HEK293 (cell line): ENCODE measurements around the gene TUBB2A.

ENCODE experiments used
- CTCF ChIA-PET: fragments of 350-600 bp; formaldehyde crosslinking; extraction: SDS; loops from one replicate; lab custom pipeline; 2021; ENCODE audit warnings: antibody characterized with exemption; lab: Yijun Ruan, JAX
- POLR2A ChIA-PET: fragments of 300-600 bp; formaldehyde crosslinking; extraction: SDS; loops from one replicate; lab custom pipeline; 2020; ENCODE audit warnings: antibody characterized with exemption, inconsistent platforms; lab: Yijun Ruan, JAX
- H3K27ac ChIP-seq: fragments of 200-500 bp; sonication (Bioruptor generic); 2 replicates; pipeline ENCODE4 v1.5.1; 2014; ENCODE audit warnings: low read depth, low read length, control low read depth, inconsistent platforms; ENCODE audit errors: extremely low read depth
- H3K36me3 ChIP-seq, 2 experiments: fragments of 200-500 bp in 1 of 2; sonication (Bioruptor generic) in 1 of 2; 1 replicate in 1 of 2; 2 replicates in 1 of 2; pipeline ENCODE4 v1.5.1; 2014 to 2017; ENCODE audit warnings: inconsistent platforms in 2 of 2, low read length in 2 of 2; ENCODE audit not compliant: control insufficient read depth in 2 of 2, insufficient read depth in 1 of 2
- H3K4me1 ChIP-seq: fragments of 200-500 bp; sonication (Bioruptor generic); 2 replicates; pipeline ENCODE4 v1.5.1; 2014; ENCODE audit warnings: mild to moderate bottlenecking, low read length, inconsistent platforms; ENCODE audit not compliant: control insufficient read depth, insufficient read depth
- H3K4me3 ChIP-seq: 2 replicates; pipeline ENCODE4 v1.5.1; 2011; ENCODE audit warnings: low read depth, mild to moderate bottlenecking, control low read depth, low read length, moderate library complexity
- H3K9me3 ChIP-seq: fragments of 200-500 bp; sonication (Bioruptor generic); 2 replicates; pipeline ENCODE4 v1.5.1; 2014; ENCODE audit warnings: low read depth, low read length, inconsistent platforms; ENCODE audit not compliant: control insufficient read depth, insufficient read depth
- BCL11A ChIP-seq: fragments of 450-650 bp; formaldehyde crosslinking; IDR thresholded peaks from 2 replicates; pipeline ENCODE4 v1.5.1; 2016; ENCODE audit warnings: low read depth, missing biosample characterization, missing genetic modification characterization
- HOXC10 ChIP-seq: sonication (generic); formaldehyde crosslinking; IDR thresholded peaks from 2 replicates; pipeline ENCODE4 v1.8.1; 2023; ENCODE audit warnings: mild to moderate bottlenecking, missing genetic modification reagents
- KLF17 ChIP-seq: fragments of 450-650 bp; formaldehyde crosslinking; IDR thresholded peaks from 2 replicates; pipeline ENCODE4 v1.5.1; 2016; ENCODE audit warnings: missing biosample characterization, missing genetic modification characterization
- RBAK ChIP-seq: fragments of 450-650 bp; formaldehyde crosslinking; IDR thresholded peaks from 2 replicates; pipeline ENCODE4 v1.5.1; 2016; ENCODE audit warnings: missing biosample characterization, missing genetic modification characterization
- ZIC2 ChIP-seq: fragments of 450-650 bp; formaldehyde crosslinking; IDR thresholded peaks from 2 replicates; pipeline ENCODE4 v1.5.1; 2016; ENCODE audit warnings: missing biosample characterization, missing genetic modification characterization
- ZNF140 ChIP-seq: fragments of 450-650 bp; formaldehyde crosslinking; IDR thresholded peaks from 2 replicates; pipeline ENCODE4 v1.5.1; 2016; ENCODE audit warnings: missing biosample characterization, missing genetic modification characterization
- ZNF16 ChIP-seq: fragments of 450-650 bp; formaldehyde crosslinking; IDR thresholded peaks from 2 replicates; pipeline ENCODE4 v1.5.1; 2016; ENCODE audit warnings: low read depth, missing biosample characterization, missing genetic modification characterization
- ZNF248 ChIP-seq: fragments of 450-650 bp; formaldehyde crosslinking; IDR thresholded peaks from 2 replicates; pipeline ENCODE4 v1.5.1; 2017; ENCODE audit warnings: missing biosample characterization, missing genetic modification characterization
- ZNF302 ChIP-seq: fragments of 450-650 bp; formaldehyde crosslinking; IDR thresholded peaks from 2 replicates; pipeline ENCODE4 v1.5.1; 2016; ENCODE audit warnings: missing biosample characterization, missing genetic modification characterization, low read depth
- ZNF324 ChIP-seq: fragments of 450-650 bp; formaldehyde crosslinking; IDR thresholded peaks from 2 replicates; pipeline ENCODE4 v1.5.1; 2016; ENCODE audit warnings: missing biosample characterization, missing genetic modification characterization
- ZNF350 ChIP-seq: fragments of 450-650 bp; formaldehyde crosslinking; IDR thresholded peaks from 2 replicates; pipeline ENCODE4 v1.5.0; 2017; ENCODE audit warnings: missing biosample characterization, mild to moderate bottlenecking, missing genetic modification characterization
- ZNF362 ChIP-seq: fragments of 450-650 bp; formaldehyde crosslinking; IDR thresholded peaks from 2 replicates; pipeline ENCODE4 v1.5.1; 2016; ENCODE audit warnings: missing biosample characterization, missing genetic modification characterization
- ZNF624 ChIP-seq: fragments of 450-650 bp; formaldehyde crosslinking; IDR thresholded peaks from 2 replicates; pipeline ENCODE4 v1.5.1; 2017; ENCODE audit warnings: missing biosample characterization, missing genetic modification characterization
- ZNF830 ChIP-seq: fragments of 450-650 bp; IDR thresholded peaks from 2 replicates; pipeline ENCODE4 v1.5.0; 2018; ENCODE audit warnings: missing biosample characterization, missing genetic modification characterization, low read depth, mild to moderate bottlenecking, moderate library complexity
- ZSCAN30 ChIP-seq: fragments of 450-650 bp; IDR thresholded peaks from 2 replicates; pipeline ENCODE4 v1.5.1; 2018; ENCODE audit warnings: missing biosample characterization, mild to moderate bottlenecking, missing genetic modification characterization, moderate library complexity
- ZSCAN4 ChIP-seq: fragments of 450-650 bp; formaldehyde crosslinking; IDR thresholded peaks from 2 replicates; pipeline ENCODE4 v1.5.1; 2017; ENCODE audit warnings: missing biosample characterization, missing genetic modification characterization
- ZXDB ChIP-seq: fragments of 450-650 bp; formaldehyde crosslinking; IDR thresholded peaks from 2 replicates; pipeline ENCODE4 v1.5.1; 2016; ENCODE audit warnings: missing biosample characterization, missing genetic modification characterization

The TUBB2A gene

GRCh38 chr6:3194535-3195419, 37.4 kb upstream of the TUBB2A start:
- TF ChIP-seq ZNF16 (no peak), ZSCAN4 (peak; percentile 60)
- no peak overlapping the region for H3K4me3 ChIP-seq
- no peaks in the 10 kb centered on the region for H3K36me3 ChIP-seq
- no peaks in the 10 kb centered on the region for H3K9me3 ChIP-seq
- H3K27ac ChIP-seq, result no peak overlapping the region
- no peaks in the 10 kb centered on the region for H3K4me1 ChIP-seq
- ChIA-PET POLR2A (interaction anchor here (0.6 to 1.7 kb wide), 4 partner anchors 17 to 54 kb away, joined by 3 to 4 read pairs (median 4); partner anchors contain the start of gene TUBB2A), CTCF (interaction anchor here (0.6 to 2.3 kb wide), 9 partner anchors 9 to 174 kb away, joined by 3 to 12 read pairs (median 3); partner anchors contain the start of gene TUBB2A)

GRCh38 chr6:3193102-3193849, 35.9 kb upstream of the TUBB2A start:
- H3K9me3 ChIP-seq, result no peaks in the 10 kb centered on the region
- H3K4me1 ChIP-seq, result no peaks in the 10 kb centered on the region
- no peaks in the 10 kb centered on the region for H3K36me3 ChIP-seq
- CTCF ChIA-PET, result interaction anchor here (0.5 to 1.0 kb wide), 3 partner anchors 9 to 282 kb away, joined by 3 to 7 read pairs (median 3); no protein-coding TSS in a partner anchor
- POLR2A ChIA-PET, result interaction anchor here (0.7 to 1.7 kb wide), 2 partner anchors 19 to 110 kb away, joined by 3 to 4 read pairs; no protein-coding TSS in a partner anchor
- no peak overlapping the region for H3K27ac ChIP-seq
- TF ChIP-seq ZNF830 (tag by site-specific recombination) (no peak), ZNF624 (tag by site-specific recombination) (no peak), ZNF248 (tag by site-specific recombination) (no peak), KLF17 (no peak), ZNF362 (tag by site-specific recombination) (no peak), HOXC10 (CRISPR knock-in tag) (no peak), ZIC2 (tag by site-specific recombination) (no peak), ZNF324 (tag by site-specific recombination) (no peak), ZNF302 (no peak), ZNF350 (no peak), BCL11A (tag by site-specific recombination) (no peak), ZNF140 (tag by site-specific recombination) (no peak), ZXDB (tag by site-specific recombination) (no peak), ZSCAN30 (tag by site-specific recombination) (no peak)
- no peak overlapping the region for H3K4me3 ChIP-seq

GRCh38 chr6:3190779-3191178, 33.4 kb upstream of the TUBB2A start:
- CTCF ChIA-PET, result interaction anchor here (0.6 to 1.2 kb wide), 3 partner anchors 61 to 720 kb away, joined by 3 read pairs; no protein-coding TSS in a partner anchor
- Histone ChIP-seq H3K9me3 (no peaks in the 10 kb centered on the region), H3K27ac (no peak overlapping the region), H3K4me3 (no peak overlapping the region), H3K4me1 (no peaks in the 10 kb centered on the region), H3K36me3 (no peaks in the 10 kb centered on the region)
- POLR2A ChIA-PET, result interaction anchor here (0.5 to 1.2 kb wide), 2 partner anchors 12 to 17 kb away, joined by 3 to 4 read pairs; no protein-coding TSS in a partner anchor
- TF ChIP-seq RBAK (tag by site-specific recombination) (peak; percentile 87; the same call in 1 of the 2 replicates), KLF17 (no peak)
